ENCODE results near the gene CALHM5.

DNA sequence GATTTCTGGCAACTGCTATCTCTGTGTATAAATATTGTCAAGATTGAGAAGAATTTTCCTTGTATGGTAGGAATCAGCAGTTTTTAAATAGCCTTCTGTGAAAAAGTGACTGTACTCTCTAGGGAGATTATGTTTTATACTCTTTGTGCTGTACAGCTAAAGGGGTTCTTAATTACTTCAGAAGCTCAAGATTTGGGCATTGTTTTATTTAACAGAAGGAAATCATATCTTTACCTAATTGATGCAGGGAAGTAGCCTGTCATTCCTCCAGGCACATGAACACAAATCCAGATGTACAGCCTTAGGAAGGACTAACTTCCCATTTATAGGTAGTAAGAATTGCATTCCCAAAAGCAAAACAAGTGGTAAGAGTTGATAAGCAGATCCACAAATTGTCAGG is 1.3 kb downstream of the CALHM5 start:
- TF ChIP-seq POLR2AphosphoS5 (IDR thresholded peaks at IDR 0.05; ENCODE audit: low read depth, low read length) (no peak), POLR2A (IDR thresholded peaks at IDR 0.05; ENCODE audit: low read depth, low read length) (no peak), TAF1 (IDR thresholded peaks at IDR 0.05; ENCODE audit: borderline replicate concordance, low read depth, low read length) (no peak)
